C4-2B (cell line): ENCODE results near the gene CSNK2A3.

Source experiments
- CTCF ChIP-seq: fragments of 450-650 bp; conservative IDR thresholded peaks from 2 replicates; pipeline ENCODE4 v1.5.1; 2017; ENCODE audit warnings: mild to moderate bottlenecking
- ZFX ChIP-seq: fragments of 450-650 bp; IDR thresholded peaks from 2 replicates; pipeline ENCODE4 v1.6.1; 2017

- TF ChIP-seq CTCF (no peak), ZFX (no peak)
Observed at GRCh38 chr11:11370255-11370961, 17.4 kb upstream of the CSNK2A3 start.
